HG02943 (cell line): ENCODE measurements around the gene FLAD1.

ENCODE experiments used
- ATAC-seq: cut with Tn5 transposase; IDR thresholded peaks from one replicate; pipeline ENCODE4 v1.9.1; 2021; ENCODE audit warnings: mild to moderate bottlenecking, low read depth, moderate library complexity; ENCODE audit not compliant: unreplicated experiment

FLAD1 gene

DNA sequence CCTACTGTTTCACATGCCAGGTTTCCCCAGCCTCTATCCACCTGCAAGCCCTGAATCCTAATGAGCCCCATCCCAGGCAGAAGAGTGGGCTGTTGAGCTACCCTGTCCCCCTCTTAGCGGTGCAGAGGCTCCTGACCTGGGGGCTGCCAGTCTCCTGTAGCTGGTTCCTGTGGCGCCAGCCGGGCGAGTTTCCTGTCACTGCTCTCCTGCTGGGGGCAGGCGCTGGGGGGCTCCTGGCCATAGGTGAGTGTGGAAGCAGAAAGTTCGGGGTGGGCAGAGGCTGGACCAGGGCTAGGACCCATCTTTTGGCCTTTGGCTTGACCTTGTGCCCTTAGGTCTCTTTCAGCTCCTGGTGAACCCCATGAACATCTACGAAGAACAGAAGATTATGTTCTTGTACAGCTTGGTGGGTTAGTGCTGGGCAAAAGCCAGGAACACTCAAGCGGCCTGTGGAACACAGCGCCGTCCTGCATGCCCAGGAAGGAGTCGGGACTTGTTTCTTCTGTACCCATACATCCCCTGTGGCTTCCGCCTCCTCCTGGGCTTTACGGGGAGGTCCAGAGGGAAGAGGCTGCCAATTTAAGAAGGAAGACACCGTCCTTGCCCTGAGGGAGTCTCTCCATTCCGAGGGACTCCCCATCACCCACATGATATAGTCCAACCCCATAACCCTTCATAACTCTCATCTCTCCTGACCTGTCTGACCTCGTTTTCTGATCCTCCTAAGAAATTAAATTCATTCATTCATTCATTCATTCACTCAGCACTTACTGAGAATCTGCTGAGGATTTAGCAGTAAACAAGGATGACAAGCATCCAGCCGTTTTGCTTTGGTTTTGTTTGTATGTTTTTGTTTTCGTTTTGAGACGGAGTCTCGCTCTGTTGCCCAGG, 51.4 kb downstream of the FLAD1 start:
- no peak for ATAC-seq

DNA sequence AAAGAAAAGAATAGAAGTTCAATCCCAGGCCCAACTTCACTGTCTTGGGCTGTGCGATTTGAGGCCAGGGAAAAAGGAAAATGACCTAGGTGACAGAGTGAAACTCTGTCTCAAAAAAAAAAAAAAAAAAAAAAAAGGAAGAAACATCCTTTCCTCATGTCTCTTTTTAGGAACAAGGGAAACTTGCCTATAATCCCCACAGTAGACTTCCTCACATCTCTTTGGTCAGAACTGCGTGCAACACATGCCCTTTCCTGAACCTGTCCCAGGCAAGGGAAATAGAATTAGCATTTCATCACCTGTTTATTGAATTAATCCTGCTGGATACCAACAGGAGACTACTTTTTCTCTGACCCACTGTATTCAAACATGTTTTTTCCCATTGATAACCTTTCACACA, 52.8 kb downstream of the FLAD1 start:
- ATAC-seq: no peak

DNA sequence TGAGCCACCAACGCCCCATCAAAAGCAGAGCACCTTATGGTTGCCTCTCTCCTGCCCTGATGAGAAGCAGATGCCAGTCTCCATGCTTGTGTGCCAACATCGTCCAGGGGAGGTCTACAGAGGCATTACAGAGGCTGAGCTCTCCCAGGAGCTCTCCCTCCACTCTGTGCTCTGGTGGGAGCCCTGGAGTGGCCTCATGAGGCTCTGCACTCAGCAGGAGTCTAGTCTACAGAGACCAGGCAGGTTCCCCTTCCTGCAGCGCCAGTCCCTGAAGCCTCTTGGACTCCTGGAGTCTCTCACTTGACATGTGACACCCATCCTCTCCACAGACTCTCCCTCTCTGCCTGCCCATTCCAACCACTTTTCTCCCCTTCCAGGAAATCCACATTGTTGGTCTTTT, 53.9 kb downstream of the FLAD1 start:
- no peak for ATAC-seq

DNA sequence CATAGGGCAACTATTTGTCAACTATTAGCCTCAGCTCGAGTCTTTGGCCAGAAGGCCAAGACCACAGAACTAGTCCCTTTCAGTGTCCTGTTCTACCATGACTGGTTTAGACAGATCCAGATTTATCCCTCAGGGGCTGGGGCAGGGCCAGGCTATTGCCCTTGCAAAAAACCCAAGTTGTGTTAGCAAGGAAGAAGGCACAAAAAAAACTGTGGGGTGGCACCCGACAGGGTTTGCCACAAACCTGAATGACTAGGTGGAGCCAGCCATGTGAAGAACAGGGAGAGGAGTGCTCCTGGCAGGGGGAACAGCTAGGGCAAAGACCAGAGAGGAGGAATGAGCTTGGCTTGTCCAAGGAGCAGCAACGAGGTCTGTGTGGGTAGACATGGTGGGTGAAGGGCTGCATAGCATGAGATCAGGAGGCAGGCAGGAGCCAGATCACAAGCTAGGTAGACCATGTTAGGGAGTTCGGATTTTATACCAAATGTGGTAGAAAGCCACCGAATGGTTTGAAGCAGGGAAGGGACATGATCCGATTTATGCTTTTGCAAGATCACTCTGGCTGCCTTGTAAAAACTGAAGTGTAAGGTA, 54.8 kb downstream of the FLAD1 start:
- ATAC-seq: no peak

DNA sequence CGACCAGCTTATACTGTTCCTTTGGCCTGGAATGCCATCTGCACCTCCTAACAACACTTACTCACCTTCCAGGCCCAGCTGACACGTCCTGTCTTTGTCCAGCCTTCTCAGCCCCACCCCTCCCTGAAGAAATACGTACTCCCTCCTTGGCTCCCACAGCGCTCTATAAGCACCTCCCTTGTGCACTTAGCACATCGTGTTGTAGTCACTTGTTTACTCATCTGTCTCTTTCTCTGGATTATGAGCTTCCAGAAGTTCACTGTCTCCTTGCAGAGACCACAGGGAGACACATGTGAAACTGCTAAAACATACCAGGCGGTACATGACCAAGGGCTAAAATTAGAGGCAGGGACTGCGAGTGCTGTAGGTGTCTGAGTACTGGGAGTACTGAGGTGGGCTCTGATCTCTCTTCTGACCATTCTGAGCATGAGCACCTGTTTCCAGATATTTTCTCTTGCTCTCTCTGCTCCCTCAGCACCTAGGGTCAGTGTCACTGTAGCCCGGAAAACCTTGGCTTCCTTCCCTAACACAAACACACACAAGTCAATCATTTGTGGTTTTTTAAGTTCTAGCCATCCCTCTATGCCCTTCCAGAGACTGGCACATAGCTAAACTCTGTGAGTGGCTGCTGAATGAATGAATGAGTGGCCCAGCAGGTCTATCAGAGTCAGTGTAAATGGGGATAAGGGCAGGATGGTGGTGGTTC, 55.6 kb downstream of the FLAD1 start:
- no peak for ATAC-seq

DNA sequence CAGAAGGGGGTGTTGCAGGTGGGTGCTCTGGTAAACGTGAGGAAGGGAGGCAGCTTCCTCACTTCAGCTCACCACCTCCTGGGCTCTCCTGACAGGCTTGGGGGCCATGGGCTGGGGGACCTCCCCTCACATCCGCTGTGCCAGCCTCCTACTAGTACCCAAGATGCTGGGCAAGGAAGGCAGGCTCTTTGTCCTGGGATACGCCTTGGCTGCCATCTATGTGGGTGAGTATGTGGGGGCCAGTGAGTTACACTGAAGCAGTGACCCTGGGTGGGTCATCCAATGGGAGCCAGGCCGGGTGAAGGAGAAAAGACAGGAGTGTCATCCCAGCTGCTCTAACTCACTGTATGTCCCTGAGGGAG, 56.1 kb downstream of the FLAD1 start:
- no peak for ATAC-seq

- ATAC-seq: no peak
Observed at GRCh38 chr1:155040358-155041093, 57.4 kb downstream of the FLAD1 start.
